HepG2 (cell line): Measurements from ENCODE around the gene RCC1. TPM values are rescaled to one million over a fixed set of nuclear protein-coding genes. Genes with fewer than 3 reads are reported as not detected.

Source experiments
- ATAC-seq: fragments of 200-7000 bp; cut with Tn5 transposase; 3 replicates; pipeline ENCODE4 v1.9.1; 2020; ENCODE audit warnings: mild to moderate bottlenecking, moderate library complexity
- BruUV-seq: library from RNA; stranded (reverse); fragments of 400-500 nt; replicated peaks from 2 replicates; lab custom pipeline; 2021; lab: Mats Ljungman, UMichigan
- CTCF ChIA-PET: fragments of 300-600 bp; formaldehyde crosslinking; extraction: SDS; loops from one replicate; lab custom pipeline; 2021; ENCODE audit warnings: low total read pairs, inconsistent platforms, low intra/inter-chr PET ratio; lab: Yijun Ruan, JAX
- POLR2A ChIA-PET: fragments of 350-600 bp; sonication (Branson Sonifier 250); formaldehyde crosslinking; loops from one replicate; lab custom pipeline; 2020; ENCODE audit warnings: antibody characterized with exemption, inconsistent platforms; lab: Yijun Ruan, JAX
- DNase-seq: peaks from one replicate; pipeline ENCODE4 v3.0.0-alpha.2; 2015; ENCODE audit warnings: low spot score
- FAIRE-seq: peaks from 3 replicates; lab custom pipeline; 2011; peaks lifted over from hg19 to GRCh38; lab: Jason Lieb, UNC
- H2AFZ ChIP-seq: one replicate; pipeline ENCODE4 v1.6.1; 2011; ENCODE audit warnings: low read length, inconsistent platforms
- H3K27ac ChIP-seq: fragments of 300-600 bp; 3 replicates; pipeline ENCODE4 v1.8.0; 2011; ENCODE audit warnings: mixed run types, mild to moderate bottlenecking, mixed read lengths, low read length, inconsistent platforms; ENCODE audit not compliant: insufficient read depth; ENCODE audit errors: extremely low read length
- H3K27me3 ChIP-seq, 2 experiments: fragments of 200-600 bp in 1 of 2; 2 replicates in 1 of 2; 3 replicates in 1 of 2; pipeline versions ENCODE4 v1.6.0 to v1.8.0; 2011; ENCODE audit warnings: low read length in 2 of 2, mild to moderate bottlenecking in 2 of 2, moderate library complexity in 2 of 2, inconsistent platforms in 1 of 2; ENCODE audit not compliant: insufficient read depth in 2 of 2, control insufficient read depth in 1 of 2
- H3K36me3 ChIP-seq, 2 experiments: fragments of 200-600 bp in 1 of 2; replicated peaks in 1 of 2; 2 replicates in 1 of 2; 3 replicates in 1 of 2; pipeline versions ENCODE4 v1.5.1 to v1.8.0; 2011; ENCODE audit warnings: low read length in 2 of 2, inconsistent platforms in 1 of 2; ENCODE audit not compliant: insufficient read depth in 2 of 2, control insufficient read depth in 1 of 2
- H3K4me1 ChIP-seq: 2 replicates; pipeline ENCODE4 v1.5.1; 2012; ENCODE audit warnings: low read length, inconsistent platforms; ENCODE audit not compliant: insufficient read depth
- H3K4me2 ChIP-seq: 2 replicates; pipeline ENCODE4 v1.6.0; 2011; ENCODE audit warnings: low read depth, low read length, inconsistent platforms
- H3K4me3 ChIP-seq, 3 experiments: fragments of 200-600 bp in 1 of 3; sonication (generic), shearing (Covaris generic) in 1 of 3; replicated peaks in 1 of 3; 2 replicates each; pipeline ENCODE4 v1.5.1; 2011 to 2016; ENCODE audit warnings: low read length in 3 of 3, inconsistent platforms in 2 of 3, low read depth in 2 of 3, mild to moderate bottlenecking in 2 of 3, control low read depth in 1 of 3, mixed read lengths in 1 of 3; ENCODE audit not compliant: insufficient read depth in 1 of 3
- H3K79me2 ChIP-seq: one replicate; pipeline ENCODE4 v1.6.1; 2011; ENCODE audit warnings: low read length, inconsistent platforms; ENCODE audit not compliant: insufficient read depth
- H3K9ac ChIP-seq: 2 replicates; pipeline ENCODE4 v1.6.0; 2011; ENCODE audit warnings: mild to moderate bottlenecking, low read depth, low read length, inconsistent platforms; ENCODE audit not compliant: insufficient read depth
- H3K9me3 ChIP-seq: 2 replicates; pipeline ENCODE4 v1.5.1; 2012; ENCODE audit warnings: mild to moderate bottlenecking, low read length
- H4K20me1 ChIP-seq: 2 replicates; pipeline ENCODE4 v1.6.0; 2011; ENCODE audit warnings: inconsistent platforms, mild to moderate bottlenecking, low read length, moderate library complexity; ENCODE audit not compliant: insufficient read depth
- CTCF ChIP-seq: sonication (generic); formaldehyde crosslinking; IDR thresholded peaks from 2 replicates; pipeline ENCODE4 v1.5.0; 2020; ENCODE audit warnings: mild to moderate bottlenecking, missing genetic modification reagents, moderate library complexity
- MED8 ChIP-seq: sonication (generic); formaldehyde crosslinking; IDR thresholded peaks from 2 replicates; pipeline ENCODE4 v1.8.1; 2023; ENCODE audit warnings: mild to moderate bottlenecking, missing genetic modification reagents; ENCODE audit not compliant: insufficient replicate concordance
- ZNF10 ChIP-seq: sonication (generic); formaldehyde crosslinking; IDR thresholded peaks from 2 replicates; pipeline ENCODE4 v1.4.0; 2020; ENCODE audit warnings: mild to moderate bottlenecking, low read depth, missing genetic modification reagents, borderline replicate concordance
- ZNF331 ChIP-seq: sonication (generic); formaldehyde crosslinking; IDR thresholded peaks from 2 replicates; pipeline ENCODE4 v1.4.0; 2020; ENCODE audit warnings: missing genetic modification reagents
- ZNF350 ChIP-seq: sonication (generic); formaldehyde crosslinking; IDR thresholded peaks from 2 replicates; pipeline ENCODE4 v1.4.0; 2020; ENCODE audit warnings: mild to moderate bottlenecking, low read depth, missing genetic modification reagents, borderline replicate concordance
- ZNF362 ChIP-seq: sonication (generic); formaldehyde crosslinking; IDR thresholded peaks from 2 replicates; pipeline ENCODE4 v1.4.0; 2020; ENCODE audit warnings: missing genetic modification reagents, mild to moderate bottlenecking, borderline replicate concordance
- ZNF580 ChIP-seq: IDR thresholded peaks from 2 replicates; pipeline ENCODE4 v1.6.1; 2016; ENCODE audit warnings: low read depth, borderline replicate concordance
- WGBS: methylation state at CpG from one replicate; pipeline ENCODE4 v1.1.6; 2017; ENCODE audit warnings: low lambda C conversion rate; 5-methylcytosine and 5-hydroxymethylcytosine counted together
- in situ Hi-C: cut with HindIII; loops from 2 replicates; pipeline ENCODE4 v1.10.0; 2017; ENCODE audit warnings: low pct_unique_long_range_greater_than_20kb; ENCODE audit not compliant: extremely low pct_ligation_motif_present
- intact Hi-C: fragments of 100-400 bp; cut with micrococcal nuclease; formaldehyde crosslinking; loops from one replicate; pipeline ENCODE4 v1.10.0; 2022; ENCODE audit not compliant: unreplicated experiment
- polyA plus RNA-seq, 8 experiments: library from polyadenylated mRNA; depleted of rRNA in 3 of 8; stranded (reverse) in 7 of 8; unstranded in 1 of 8; fragments of >200 nt; fragmentation: Illumina TruSeq in 4 of 8; extraction: Trizol in 4 of 8; gene quantifications; 2 replicates each; pipeline versions ENCODE4 v1.2.1 to v1.2.3, GENCODE V29; 2011 to 2016; ENCODE audit warnings: low read depth in 4 of 8, missing spikeins in 1 of 8, mixed read lengths in 1 of 8; ENCODE audit not compliant: insufficient read depth in 1 of 8
- total RNA-seq, 5 experiments: library from RNA; depleted of rRNA; stranded (reverse); fragments of >200 nt; fragmentation: Illumina TruSeq; extraction: Trizol; gene quantifications; 2 replicates each; pipeline ENCODE4 v1.2.3, GENCODE V29; 2016; ENCODE audit warnings: low read depth in 1 of 5

Gene RCC1
- total and polyA plus RNA-seq, 2 of the 13 experiments (the other 11 are each of a cell fraction or from before 2014, with no cell fraction given) = 47.2 to 80.8 TPM

- Histone ChIP-seq H3K4me3 (no peak overlapping the region), H3K9me3 (no peaks in the 10 kb centered on the region), H2AFZ (no peak overlapping the region), H3K4me1 (peaks cover 17% of the 10 kb centered on the region; the same call in 1 of the 2 replicates), H3K4me2 (no peak overlapping the region), H3K9ac (no peak overlapping the region), H3K27ac (no peak overlapping the region), H3K79me2 (no peaks in the 10 kb centered on the region), H3K27me3 (no peaks in the 10 kb centered on the region), H3K36me3 (peaks cover 18 to 30% of the 10 kb centered on the region in 2 experiments), H4K20me1 (no peaks in the 10 kb centered on the region)
- ChIA-PET POLR2A (interaction anchor here (1.3 kb wide), 1 partner anchor 10 kb away, joined by 3 read pairs; no protein-coding TSS in a partner anchor), CTCF (no interaction called here)
- intact Hi-C loops (no loop called here), in situ Hi-C loops (no loop called here)
- DNase-seq (no peak), ATAC-seq (no peak), FAIRE-seq (peak; percentile 4)
- no TSS peak for BruUV-seq
- TF ChIP-seq ZNF350 (CRISPR knock-in tag) (no peak), MED8 (CRISPR knock-in tag) (no peak), ZNF10 (CRISPR knock-in tag) (no peak), ZNF362 (peak; percentile 80), ZNF331 (no peak), CTCF (CRISPR knock-in tag) (peak; percentile 43), ZNF580 (CRISPR knock-in tag) (no peak)
- WGBS = 90% methylated on average over 7 of the region's 7 CpGs
Measured at GRCh38 chr1:28540651-28541050, 34.8 kb downstream of the RCC1 start.
